ENCODE data around the gene NRG2.

NRG2 gene

DNA sequence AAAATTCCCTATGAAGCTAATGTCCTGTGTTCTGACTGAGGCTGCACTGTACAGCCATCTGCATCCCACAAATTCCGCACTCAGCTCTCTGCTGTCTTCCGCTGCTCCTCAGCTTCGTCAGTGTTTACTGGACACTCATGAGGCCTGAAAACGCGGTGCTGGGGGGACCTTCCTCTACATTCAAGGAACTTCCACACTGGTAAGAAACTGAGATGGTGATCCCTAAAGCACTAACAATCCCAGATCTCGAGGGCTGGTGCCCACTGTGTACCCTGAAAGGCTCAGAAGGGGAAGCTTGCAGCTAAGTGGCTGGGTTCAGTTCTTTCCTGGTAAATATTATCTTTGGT is 117.9 kb downstream of the NRG2 start:
- TF ChIP-seq, protein P1, sequence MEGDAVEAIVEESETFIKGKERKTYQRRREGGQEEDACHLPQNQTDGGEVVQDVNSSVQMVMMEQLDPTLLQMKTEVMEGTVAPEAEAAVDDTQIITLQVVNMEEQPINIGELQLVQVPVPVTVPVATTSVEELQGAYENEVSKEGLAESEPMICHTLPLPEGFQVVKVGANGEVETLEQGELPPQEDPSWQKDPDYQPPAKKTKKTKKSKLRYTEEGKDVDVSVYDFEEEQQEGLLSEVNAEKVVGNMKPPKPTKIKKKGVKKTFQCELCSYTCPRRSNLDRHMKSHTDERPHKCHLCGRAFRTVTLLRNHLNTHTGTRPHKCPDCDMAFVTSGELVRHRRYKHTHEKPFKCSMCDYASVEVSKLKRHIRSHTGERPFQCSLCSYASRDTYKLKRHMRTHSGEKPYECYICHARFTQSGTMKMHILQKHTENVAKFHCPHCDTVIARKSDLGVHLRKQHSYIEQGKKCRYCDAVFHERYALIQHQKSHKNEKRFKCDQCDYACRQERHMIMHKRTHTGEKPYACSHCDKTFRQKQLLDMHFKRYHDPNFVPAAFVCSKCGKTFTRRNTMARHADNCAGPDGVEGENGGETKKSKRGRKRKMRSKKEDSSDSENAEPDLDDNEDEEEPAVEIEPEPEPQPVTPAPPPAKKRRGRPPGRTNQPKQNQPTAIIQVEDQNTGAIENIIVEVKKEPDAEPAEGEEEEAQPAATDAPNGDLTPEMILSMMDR (IDR thresholded peaks at IDR 0.05), result no peak
- intact Hi-C loops (cut with DNase I; ENCODE audit: low total_unique reads), result no loop called here
- H3K4me3 ChIP-seq, result no peak overlapping the region
- no peak for DNase-seq
- H3K9me3 ChIP-seq, result no peaks in the 10 kb centered on the region
- H3K27me3 ChIP-seq, result no peaks in the 10 kb centered on the region
- H3K4me1 ChIP-seq, result no peaks in the 10 kb centered on the region
- H3K27ac ChIP-seq, result no peak overlapping the region
- H3K36me3 ChIP-seq, result no peaks in the 10 kb centered on the region

DNA sequence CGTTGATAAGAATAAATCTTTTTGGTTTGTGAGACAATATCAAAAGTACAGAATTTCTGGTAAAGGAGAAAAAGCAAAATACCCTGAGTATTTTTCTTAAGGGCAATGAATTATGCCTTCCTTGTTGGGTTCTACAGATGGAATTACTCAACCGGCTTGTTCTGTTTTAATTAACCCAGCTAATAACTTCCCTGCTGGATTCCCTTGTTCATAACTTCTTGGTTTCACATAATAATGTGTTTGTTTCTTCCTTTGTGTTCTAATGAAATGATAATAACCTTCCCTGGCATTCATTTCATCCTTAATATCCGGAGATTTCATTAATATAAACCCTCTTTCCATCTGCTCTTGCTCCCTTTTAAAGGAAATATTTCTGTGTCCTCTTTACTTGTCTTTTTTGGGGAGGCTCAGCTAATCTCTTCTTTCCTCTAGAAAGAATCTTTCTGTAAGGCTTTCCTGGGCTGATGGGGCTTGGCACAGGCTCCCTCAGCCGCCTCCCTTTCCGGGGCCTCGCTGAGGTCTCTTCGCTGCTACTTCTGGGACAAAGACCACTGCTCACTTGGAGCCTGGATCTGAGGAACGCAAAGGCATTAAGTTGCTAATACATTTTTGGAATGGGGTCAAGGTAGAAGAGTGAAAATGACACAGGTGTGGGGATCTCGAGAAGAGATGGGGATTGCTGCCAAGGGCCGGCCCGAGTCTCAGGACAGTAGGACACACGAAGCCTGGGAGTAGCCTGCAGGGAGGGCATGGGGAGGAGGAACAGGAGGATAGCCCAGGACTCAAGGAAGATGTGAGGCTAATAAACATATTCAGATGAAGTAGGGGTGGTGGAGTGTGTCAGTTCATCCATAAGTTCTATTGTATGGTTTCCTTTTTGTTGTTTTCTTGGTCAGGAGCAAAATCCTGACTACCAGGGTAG is 118.5 kb downstream of the NRG2 start:
- no peak for DNase-seq
- no peak overlapping the region for H3K27ac ChIP-seq
- TF ChIP-seq, protein P1 (IDR thresholded peaks at IDR 0.05), result no peak
- intact Hi-C loops (cut with DNase I; ENCODE audit: low total_unique reads), result no loop called here
- no peak overlapping the region for H3K4me3 ChIP-seq
- H3K9me3 ChIP-seq, result no peaks in the 10 kb centered on the region
- no peaks in the 10 kb centered on the region for H3K27me3 ChIP-seq
- H3K4me1 ChIP-seq, result no peaks in the 10 kb centered on the region
- H3K36me3 ChIP-seq, result no peaks in the 10 kb centered on the region

DNA sequence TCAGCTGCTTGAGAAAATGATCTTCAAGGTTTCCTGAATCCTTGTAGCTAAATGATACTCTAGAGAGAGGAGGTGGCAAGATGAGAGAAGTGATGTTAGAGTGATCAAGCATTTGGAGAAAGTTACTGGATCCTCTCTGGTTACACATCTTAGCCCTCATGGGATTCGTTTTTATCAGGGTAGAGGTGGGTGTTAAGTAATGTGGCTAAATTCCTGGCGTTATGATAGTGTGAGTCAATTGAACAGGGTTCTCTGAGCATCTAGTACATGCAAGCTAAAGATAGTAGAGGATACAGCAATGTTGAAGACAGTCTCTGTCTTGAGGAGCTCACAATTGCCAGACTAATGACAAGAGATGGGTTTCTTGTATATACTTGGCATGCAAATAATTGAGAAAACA is 123.8 kb downstream of the NRG2 start:
- H3K4me3 ChIP-seq, result no peak overlapping the region
- intact Hi-C loops (cut with DNase I; ENCODE audit: low total_unique reads), result no loop called here
- TF ChIP-seq, protein P1 (IDR thresholded peaks at IDR 0.05), result no peak
- no peaks in the 10 kb centered on the region for H3K36me3 ChIP-seq
- H3K9me3 ChIP-seq, result no peaks in the 10 kb centered on the region
- no peak overlapping the region for H3K27ac ChIP-seq
- no peaks in the 10 kb centered on the region for H3K27me3 ChIP-seq
- no peaks in the 10 kb centered on the region for H3K4me1 ChIP-seq
- no peak for DNase-seq

DNA sequence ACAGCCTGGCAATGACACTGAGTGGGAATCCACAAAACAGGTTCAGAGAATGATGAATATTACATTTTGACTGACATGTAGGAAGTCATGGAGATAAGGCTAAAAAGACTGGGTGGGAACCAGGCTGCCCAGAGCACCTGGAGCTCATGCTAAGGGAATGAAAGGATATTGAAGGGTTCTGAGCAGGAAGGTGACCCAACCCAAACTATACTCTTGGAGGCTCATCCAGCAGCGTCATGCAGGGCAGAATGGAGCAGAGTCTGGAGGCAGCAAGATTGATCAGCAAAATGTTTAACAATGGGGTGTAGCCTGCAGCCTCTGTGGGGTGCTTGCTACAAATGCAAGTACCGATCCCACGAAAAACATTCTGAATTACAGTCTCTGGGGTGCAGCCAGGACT is 127.3 kb downstream of the NRG2 start:
- no peaks in the 10 kb centered on the region for H3K9me3 ChIP-seq
- H3K36me3 ChIP-seq, result no peaks in the 10 kb centered on the region
- no peak for DNase-seq
- intact Hi-C loops (cut with DNase I; ENCODE audit: low total_unique reads), result no loop called here
- peaks cover 0 to 4% (median 0%) of the 10 kb centered on the region in 4 donors for H3K4me1 ChIP-seq
- TF ChIP-seq, protein P1 (IDR thresholded peaks at IDR 0.05), result no peak
- no peak overlapping the region for H3K27ac ChIP-seq
- H3K4me3 ChIP-seq, result no peak overlapping the region
- H3K27me3 ChIP-seq, result no peaks in the 10 kb centered on the region

DNA sequence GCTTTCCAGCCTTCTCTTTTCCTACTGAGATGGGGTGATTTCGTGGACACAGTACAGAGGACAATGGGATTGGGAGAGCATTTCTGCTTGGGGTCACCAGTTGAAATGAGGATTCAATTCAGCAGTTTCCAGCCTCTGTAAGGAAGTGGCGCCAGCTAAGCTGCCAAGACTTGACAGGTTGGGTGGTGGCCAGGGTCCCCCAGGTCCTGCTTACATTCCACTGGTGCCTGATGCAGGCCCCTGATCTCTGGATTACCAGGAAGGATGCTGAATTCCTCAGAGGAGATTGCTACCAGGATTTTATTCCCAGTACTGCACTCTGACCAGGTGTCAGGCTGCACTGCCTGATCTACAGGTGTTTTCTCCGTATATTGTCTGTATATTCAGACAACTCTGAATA is 127.8 kb downstream of the NRG2 start:
- no peaks in the 10 kb centered on the region for H3K27me3 ChIP-seq
- DNase-seq, result no peak
- TF ChIP-seq, protein P1 (IDR thresholded peaks at IDR 0.05), result no peak
- no peak overlapping the region for H3K4me3 ChIP-seq
- intact Hi-C loops (cut with DNase I; ENCODE audit: low total_unique reads), result no loop called here
- peaks cover 0 to 4% (median 0%) of the 10 kb centered on the region in 4 donors for H3K4me1 ChIP-seq
- no peaks in the 10 kb centered on the region for H3K36me3 ChIP-seq
- no peaks in the 10 kb centered on the region for H3K9me3 ChIP-seq
- H3K27ac ChIP-seq, result no peak overlapping the region

Measured in tibial artery (tissue), 4 donors.